ENCODE measurements around the gene ITCH. TPM values are rescaled to one million over a fixed set of nuclear protein-coding genes. Genes with fewer than 3 reads are reported as not detected.

Gene ITCH
- polyA plus RNA-seq, 3 donors = 42.6 to 51.3 (median 43.3) TPM

- no peak for DNase-seq (ENCODE audit: extremely low read depth in 1 of 11, low read depth in 9 of 11, low spot score in 4 of 11)
Observed at GRCh38 chr20:34534391-34535165, 171.5 kb downstream of the ITCH start.

DNA sequence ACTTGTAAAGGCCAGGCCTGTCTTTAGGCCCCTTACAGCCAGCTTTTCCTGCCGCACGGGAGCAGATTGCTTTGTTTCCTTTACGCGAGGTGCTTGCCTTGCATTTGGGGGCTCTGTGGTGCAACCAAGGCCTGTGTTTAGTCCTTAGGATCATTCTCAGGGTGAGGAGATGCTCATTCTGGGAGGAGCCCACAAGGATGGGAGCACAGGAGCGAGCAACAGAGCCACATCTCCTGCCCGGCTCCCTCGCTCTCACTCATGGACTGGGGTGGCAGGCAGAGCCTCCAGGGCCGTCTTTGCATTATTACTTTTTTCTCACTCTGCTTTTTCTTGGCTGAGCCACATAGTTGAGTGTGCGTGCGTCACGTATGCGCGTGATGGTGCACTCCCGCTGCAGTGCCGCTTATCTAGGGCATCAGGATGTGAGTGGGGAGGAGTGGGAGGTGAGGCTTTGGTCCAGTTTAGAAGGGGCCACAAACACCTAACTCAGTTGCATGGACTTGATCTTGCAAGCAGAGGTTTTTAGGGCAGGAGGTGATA is 172.3 kb downstream of the ITCH start:
- no peak for DNase-seq (ENCODE audit: extremely low read depth in 1 of 11, low read depth in 9 of 11, low spot score in 4 of 11)

GRCh38 chr20:34535857-34536256 is 172.8 kb downstream of the ITCH start:
- DNase-seq (ENCODE audit: extremely low read depth in 1 of 11, low read depth in 9 of 11, low spot score in 4 of 11) = no peak

DNA sequence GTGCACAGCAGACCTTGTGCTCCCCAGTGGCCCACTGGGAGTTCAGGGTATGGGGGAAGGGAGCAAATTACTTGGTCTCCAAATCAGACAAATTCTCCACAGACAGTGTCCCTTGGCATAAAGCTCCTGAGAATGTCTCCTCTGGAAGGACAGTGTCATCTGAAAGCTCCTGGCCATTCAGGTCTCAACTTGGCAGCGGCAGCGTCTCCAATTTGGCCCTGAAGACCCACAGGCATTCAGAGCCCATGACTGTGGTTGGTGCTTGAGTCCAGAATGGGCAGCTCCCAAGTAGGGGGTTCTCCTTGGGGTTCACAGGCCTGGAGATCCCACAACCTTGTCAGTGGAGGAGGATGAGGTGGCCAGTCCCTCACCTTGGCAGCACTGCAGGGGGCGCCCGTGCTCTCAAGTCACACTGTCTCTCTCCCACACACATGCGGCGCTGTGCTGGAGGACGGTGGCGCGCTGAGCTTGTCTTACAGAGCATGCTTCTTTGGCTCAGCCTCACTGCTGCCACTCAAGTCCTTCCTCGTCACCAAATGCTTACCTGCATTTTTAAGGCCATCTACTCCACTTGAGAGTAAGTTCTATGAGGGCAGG is 173.8 kb downstream of the ITCH start:
- DNase-seq (ENCODE audit: extremely low read depth in 1 of 11, low read depth in 9 of 11, low spot score in 4 of 11) = no peak

GRCh38 chr20:34537651-34538050 is 174.6 kb downstream of the ITCH start:
- DNase-seq (ENCODE audit: extremely low read depth in 1 of 11, low read depth in 9 of 11, low spot score in 4 of 11) = no peak

DNA sequence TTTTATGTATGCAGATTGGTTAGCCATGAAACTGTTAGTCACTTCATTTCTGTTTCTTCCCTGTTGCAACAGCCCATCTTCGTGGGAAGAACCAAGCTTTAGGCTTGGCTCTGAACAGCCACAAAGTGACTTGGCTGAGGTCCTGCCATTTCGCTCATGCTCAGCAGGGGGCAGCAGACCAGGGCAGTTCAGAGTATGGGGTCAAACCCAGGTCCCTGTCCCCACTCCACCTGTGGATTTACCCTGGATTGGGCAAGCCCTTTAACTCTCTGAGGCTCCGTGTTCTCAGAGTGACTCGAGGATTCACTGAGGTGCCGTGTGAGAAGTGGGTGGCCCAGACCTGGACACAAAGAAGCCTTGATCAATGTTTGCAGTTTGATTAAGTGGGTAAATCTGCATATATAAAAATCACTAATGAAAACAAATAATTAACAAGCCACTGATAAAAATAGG is 175.6 kb downstream of the ITCH start:
- no peak for DNase-seq (ENCODE audit: extremely low read depth in 1 of 11, low read depth in 9 of 11, low spot score in 4 of 11)

GRCh38 chr20:34539756-34540155 is 176.7 kb downstream of the ITCH start:
- no peak for DNase-seq (ENCODE audit: extremely low read depth in 1 of 11, low read depth in 9 of 11, low spot score in 4 of 11)

DNA sequence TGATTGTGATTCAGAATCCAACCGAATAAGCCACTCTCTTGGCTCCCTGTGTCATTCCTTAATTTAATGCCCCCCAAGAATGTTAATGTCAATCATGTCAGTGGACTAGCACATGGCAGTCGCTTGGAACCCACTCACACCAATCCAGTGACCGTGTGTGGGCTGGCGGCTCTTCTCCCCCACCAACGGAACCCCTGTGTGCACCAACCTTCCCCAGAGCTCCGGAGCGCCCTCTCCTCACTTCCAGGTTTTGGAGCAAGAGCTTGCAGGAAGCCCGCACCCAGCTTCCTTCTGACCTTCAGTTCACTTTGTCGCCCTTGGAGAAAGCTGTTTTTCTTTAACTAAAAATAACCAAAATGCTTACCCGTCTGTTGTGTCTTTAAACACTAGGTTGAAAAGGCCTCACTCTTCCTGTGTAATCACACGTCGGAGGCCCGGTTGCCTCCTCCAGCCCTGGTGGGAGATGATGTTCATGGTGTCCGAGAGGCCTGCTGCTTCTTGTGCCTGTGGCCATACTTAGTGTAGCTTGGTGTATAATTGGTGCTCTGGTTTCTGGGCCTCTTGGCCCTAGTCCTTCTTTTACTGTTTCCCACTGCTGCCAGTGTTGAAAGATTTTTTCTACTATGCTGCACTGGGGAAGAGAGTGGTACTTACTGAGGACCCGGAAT is 177.7 kb downstream of the ITCH start:
- no peak for DNase-seq (ENCODE audit: extremely low read depth in 1 of 11, low read depth in 9 of 11, low spot score in 4 of 11)

DNA sequence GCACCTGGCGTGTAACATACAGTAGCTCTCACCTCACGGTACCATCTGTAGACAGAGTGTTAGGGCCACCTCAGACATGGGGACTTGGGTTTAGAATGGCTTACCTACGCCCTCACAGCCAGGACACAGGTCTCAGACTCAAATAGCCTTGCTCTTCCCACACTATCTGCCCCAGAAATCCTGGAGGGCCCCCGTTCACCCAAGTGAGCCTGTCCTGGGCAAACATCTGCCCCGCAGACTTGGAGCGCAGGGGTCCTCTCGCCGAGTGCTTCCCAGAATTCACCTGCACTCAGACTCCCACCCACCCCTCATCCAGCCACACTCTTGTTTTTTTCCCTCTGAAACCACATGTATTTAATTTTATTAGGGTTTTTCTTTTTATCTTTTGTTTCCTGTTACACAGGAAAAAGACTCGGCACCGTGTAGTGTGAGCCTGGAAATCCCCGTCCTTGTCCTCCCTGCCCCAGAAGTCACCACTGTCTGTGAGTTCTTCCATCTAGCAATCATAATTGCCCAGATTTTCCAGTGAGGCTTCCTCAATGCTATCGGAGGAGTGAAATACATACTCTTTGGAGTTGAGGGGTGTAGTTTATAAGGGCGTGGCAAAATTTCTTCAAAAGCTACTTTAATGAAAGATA is 178.3 kb downstream of the ITCH start:
- DNase-seq (ENCODE audit: extremely low read depth in 1 of 11, low read depth in 9 of 11, low spot score in 4 of 11) = no peak

DNA sequence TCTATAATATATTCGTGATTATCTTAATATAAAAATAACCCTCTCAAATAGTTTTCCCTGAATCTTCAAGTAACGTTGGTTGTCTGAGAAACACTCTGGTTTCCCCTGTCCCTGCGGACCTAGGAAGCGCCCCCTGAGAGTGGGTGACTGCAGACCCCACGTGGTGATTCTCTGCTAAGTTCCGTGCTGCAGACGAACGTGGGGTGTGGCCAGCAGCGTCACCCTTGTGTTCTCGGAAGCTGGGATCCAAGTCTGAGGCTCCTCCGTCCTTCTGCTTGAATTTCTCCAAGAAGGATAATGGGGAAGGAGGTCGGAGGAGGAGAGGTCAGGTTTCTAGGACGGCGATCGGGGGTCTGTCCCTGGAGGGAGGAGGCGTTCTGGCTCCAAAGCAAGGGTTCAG is 178.8 kb downstream of the ITCH start:
- no peak for DNase-seq (ENCODE audit: extremely low read depth in 1 of 11, low read depth in 9 of 11, low spot score in 4 of 11)

- no peak for DNase-seq (ENCODE audit: extremely low read depth in 1 of 11, low read depth in 9 of 11, low spot score in 4 of 11)
Observed at GRCh38 chr20:34542439-34542838, 179.4 kb downstream of the ITCH start.

DNA sequence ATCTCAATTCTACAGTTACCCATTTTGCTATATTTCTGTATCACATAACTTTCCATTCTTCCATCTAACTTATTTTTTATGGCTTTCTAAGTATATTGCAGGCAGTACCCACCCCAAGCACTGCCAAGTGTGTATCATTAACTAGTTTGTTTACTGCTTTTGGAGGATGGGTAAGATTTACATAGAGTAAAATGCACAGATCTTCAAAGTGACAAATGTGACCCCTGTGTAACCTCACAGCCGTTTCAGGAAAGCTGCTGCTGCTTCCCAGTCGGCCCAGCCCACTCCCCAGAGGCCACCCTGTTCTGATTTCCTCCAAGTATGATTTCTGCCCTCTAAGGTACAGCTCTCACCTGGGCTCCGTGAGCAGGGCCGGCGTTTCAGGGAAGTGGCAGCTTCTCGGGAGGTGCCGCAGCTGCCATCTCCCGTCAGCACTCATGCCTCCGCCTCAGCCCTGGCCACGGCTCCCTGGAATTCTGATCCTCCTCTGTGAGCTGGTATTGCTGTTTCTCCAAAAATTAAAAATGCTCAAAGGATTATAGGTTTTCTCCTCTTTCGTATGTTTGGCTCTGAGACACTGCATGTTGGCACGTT is 180.5 kb downstream of the ITCH start:
- DNase-seq (ENCODE audit: extremely low read depth in 1 of 11, low read depth in 9 of 11, low spot score in 4 of 11) = no peak

- no peak for DNase-seq (ENCODE audit: extremely low read depth in 1 of 11, low read depth in 9 of 11, low spot score in 4 of 11)
Observed at GRCh38 chr20:34544109-34544796, 181.2 kb downstream of the ITCH start.

GRCh38 chr20:34546751-34547181 is 183.7 kb downstream of the ITCH start:
- DNase-seq (ENCODE audit: extremely low read depth in 1 of 11, low read depth in 9 of 11, low spot score in 4 of 11) = no peak

DNA sequence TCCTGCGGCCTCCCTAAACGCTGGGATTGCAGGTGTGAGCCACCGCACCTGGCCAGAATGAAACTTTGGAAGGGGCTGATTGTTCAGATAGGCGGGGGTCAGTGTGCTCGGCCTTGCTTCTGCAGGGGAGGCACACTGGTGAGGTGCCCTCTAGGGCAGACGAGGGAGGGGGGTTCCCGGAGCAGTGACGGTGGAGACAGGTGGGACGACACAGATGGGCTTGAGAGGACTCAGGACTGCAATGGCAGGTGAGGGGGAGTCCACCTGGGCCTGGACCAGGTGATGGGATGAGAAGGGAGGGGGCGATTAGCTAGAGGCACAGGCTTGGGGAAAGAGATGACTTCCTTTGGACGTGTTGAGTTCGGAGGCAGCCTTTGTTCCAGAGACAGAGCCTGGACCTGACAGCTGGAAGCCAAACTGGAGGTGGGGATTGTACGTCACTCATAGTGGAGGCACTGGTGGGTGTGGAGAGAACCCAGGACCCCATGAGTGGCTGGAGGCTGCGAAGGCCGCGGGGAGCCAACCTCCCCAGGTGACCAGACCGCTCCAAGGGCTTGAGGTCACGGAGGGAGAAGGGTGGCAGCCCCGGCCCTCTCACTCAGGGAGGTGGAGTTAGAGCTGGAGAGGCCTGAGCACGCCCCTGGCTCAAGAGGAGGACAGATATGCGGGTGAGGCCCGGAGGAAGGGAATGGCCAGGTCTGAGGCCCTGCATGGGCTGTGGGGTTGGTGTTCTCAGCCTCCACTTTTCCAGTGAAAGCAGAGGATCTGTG is 185.0 kb downstream of the ITCH start:
- DNase-seq (ENCODE audit: extremely low read depth in 1 of 11, low read depth in 9 of 11, low spot score in 4 of 11) = no peak

GRCh38 chr20:34549291-34549928 is 186.3 kb downstream of the ITCH start:
- DNase-seq (ENCODE audit: extremely low read depth in 1 of 11, low read depth in 9 of 11, low spot score in 4 of 11) = peak in 4 of 11 donors; percentile 52 to 71 (median 62)

DNA sequence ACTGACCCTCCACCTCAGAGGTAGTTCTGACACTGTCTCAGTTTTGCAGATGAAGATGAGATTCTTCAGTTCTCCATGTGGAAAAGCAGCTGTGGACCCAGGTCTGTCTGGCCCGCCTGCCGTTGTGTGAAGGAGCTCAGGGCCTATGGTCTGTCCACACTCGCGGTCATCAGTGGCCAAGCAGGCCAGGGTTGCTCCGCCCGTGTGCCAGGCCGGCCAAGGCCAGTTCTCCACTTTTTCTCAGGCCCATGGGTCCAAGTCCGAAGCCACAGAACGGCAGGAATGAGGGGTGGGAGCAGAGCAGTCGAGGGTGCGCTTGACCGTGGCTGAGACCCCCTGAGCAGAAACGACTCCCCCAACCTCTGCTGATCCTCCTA is 186.8 kb downstream of the ITCH start:
- DNase-seq (ENCODE audit: extremely low read depth in 1 of 11, low read depth in 9 of 11, low spot score in 4 of 11) = no peak
